ENCODE results near the gene POLRMT.

The POLRMT gene

DNA sequence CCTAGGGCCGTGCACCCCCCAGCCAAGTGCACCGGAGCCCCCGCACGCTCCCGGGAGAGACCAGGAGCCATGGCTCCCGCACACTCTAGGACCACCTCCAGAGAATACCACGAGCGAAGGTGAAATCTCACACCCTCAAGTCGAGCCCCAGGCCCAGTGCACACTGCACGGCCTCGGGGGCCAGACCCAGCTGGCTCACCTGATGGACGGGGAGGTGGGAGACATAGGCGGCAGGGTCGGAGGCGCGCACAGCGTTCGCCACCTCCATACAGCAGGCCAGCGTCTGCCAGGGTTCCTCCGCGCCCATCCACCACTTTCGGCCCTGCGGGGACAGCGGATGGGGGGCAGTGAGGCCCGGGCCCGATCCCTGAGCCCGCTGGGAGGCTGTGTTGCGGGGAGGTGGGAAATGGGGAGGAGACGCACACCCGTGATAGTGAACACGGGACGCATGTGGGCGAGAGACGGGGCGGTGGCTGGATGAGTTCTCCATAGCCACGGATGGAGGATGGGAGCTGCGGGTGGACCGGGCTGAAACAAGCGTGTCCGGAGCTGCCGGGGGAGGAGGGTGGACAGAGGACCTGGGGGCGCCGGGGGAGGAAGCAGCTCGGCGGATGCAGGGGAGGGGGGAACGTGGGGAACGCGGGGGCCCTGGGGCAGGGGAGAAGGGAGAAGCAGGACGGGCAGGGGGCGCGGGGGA lies 13.0 kb downstream of the POLRMT start:
- TF ChIP-seq ZNF274 (IDR thresholded peaks at IDR 0.05; ENCODE audit: low read depth, low read length), result no peak
- H3K4me3 ChIP-seq (ENCODE audit: low read length), result no peak overlapping the region

DNA sequence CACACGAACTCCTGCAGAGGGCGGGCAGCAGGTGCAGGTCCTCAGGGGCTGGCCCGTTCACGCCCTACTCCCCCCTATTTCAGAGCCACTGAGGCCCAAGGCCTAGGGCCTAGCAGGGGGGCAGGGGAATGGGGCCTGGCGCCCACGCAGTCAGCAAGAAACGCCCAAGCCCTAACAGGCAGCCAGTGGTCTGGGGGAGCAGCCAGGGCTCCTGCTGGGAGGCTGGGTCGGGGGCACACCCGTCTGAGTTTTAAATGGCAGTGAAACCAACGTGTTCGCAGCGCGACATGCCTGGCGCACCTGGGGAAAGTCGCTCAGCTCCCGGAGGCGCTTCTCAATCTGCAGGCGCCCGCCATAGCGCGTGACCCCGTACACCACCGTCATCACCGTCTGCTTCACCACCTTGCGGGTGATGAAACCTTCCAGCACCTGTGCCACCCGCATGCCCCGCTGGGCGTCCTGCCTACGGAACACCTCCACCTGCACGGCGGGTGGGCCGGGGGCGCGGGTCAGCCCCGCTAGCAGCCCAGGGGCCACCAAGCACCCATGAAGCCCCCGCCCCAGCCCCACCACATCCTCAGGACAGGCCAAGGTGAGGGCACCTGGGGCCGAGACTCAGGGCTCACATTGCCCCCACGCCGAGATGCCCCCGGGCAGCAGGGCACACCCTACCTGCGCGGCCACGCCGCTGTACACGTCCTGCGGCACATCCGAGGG lies 13.9 kb downstream of the POLRMT start:
- no peak for TF ChIP-seq ZNF274 (IDR thresholded peaks at IDR 0.05; ENCODE audit: low read depth, low read length)
- H3K4me3 ChIP-seq (ENCODE audit: low read length), result no peak overlapping the region

DNA sequence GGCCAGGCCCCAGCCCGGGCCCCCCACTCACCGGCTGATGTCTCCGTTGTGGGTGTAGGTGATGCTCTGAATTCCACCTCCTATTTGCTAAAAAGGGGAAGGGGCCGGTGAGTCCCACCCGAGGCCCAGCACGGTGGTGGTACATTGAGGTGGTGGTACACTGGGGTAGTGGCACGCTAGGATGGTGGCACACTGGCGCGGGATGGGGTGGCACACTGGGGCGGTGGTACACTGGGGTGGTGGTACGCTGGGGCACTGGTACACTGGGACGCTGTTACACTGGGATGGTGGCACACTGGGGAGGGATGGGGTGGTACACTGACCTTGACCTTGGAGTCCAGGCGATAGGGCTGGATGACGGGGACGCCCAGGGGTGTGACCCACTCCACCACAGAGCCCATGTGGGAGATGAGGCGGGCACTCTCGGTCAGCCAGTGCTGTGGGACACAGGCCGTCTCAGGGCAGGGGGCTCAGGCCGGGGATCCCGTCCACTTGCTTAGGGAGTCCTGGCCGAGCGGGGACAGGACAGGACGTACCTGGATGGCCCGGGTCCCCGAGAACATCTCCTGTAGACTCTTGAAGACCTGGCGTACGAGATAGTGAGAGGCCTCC lies 14.6 kb downstream of the POLRMT start:
- no peak overlapping the region for H3K4me3 ChIP-seq (ENCODE audit: low read length)
- no peak for TF ChIP-seq ZNF274 (IDR thresholded peaks at IDR 0.05; ENCODE audit: low read depth, low read length)

DNA sequence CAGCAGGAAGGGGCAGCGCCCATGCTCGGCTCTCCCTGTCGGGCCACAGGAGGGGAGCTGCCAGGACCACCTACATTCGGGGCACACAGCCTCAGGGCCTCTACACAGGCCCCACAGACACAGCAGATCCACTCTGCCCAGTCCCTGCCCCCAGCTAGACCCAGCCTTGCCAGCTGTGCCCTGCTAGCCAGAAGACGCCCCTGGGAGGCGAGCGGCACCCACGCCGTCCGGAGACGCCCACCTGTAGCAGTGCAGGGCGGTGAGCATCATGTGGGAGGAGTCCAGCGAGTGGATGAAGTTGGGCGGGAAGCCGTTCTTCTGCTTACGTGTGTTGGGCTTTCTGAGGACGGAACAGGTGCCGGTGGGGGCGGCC lies 15.1 kb downstream of the POLRMT start:
- H3K4me3 ChIP-seq (ENCODE audit: low read length), result no peak overlapping the region
- no peak for TF ChIP-seq ZNF274 (IDR thresholded peaks at IDR 0.05; ENCODE audit: low read depth, low read length)

DNA sequence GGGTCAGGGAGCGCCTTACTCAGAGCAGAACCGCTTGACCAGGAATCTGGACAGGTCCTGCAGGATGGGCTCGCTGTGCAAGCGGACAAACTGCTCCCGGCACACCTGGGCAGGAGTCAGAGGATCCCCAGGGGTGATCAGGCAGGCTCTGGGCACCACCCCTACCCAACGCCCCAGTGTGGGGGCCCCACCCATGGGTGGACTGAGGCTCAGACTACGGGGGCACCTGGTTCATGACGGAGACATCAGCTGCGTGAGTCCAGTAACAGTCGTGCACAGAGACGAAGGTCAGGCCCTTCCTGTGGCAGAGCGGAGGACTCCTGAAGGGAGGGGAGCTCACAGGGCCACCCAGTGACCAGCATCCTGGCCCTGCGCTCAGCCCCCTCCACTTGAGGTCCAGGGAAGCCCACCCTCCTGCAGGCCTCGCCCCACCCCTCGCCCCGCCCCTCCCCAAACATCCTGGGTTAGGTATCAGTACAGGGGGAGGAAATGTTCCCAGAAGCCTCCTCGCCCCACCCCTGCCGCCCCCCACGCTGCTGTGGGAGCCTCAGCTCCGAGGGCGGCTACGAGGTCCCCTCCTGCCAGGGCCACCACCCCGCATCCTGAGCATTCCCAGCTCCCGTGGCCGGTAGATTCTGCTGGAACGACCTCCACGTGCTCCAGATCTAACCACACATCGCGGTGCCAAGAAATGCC lies 15.6 kb downstream of the POLRMT start:
- TF ChIP-seq ZNF274 (IDR thresholded peaks at IDR 0.05; ENCODE audit: low read depth, low read length), result no peak
- no peak overlapping the region for H3K4me3 ChIP-seq (ENCODE audit: low read length)

DNA sequence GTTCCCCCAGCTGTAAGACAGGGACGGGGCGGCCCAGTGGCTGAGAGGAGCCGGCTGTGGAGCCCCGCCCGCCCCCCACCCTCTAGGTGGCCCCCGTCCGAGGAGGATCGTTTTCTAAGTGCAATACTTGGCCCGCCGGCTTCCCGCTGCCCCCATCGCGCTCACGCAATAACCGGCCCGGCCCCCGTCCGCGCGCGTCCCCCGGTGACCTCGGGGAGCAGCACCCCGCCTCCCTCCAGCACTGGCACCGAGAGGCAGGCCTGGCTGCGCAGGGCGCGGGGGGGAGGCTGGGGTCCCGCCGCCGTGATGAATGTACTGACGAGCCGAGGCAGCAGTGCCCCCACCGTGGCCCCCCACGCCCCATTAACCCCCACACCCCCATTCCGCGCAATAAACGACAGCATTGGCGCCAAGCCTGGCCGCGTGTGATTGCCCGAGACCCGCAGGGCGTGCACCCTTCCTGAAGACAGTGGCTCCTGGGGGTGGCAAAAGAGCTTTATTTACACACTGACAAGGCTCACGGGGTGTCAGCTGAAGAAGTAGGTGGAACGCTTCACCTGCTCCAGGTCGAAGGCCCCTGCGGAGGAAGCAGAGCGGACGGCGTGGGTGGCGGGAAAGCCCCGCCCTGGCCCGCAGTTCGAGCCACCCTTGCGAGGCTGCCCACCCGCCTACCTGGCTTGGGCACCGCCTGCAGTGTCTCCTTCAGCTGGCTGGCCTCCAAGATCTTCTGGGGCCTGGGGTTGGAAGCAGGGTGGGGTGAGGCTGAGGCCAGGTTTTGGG lies 16.4 kb downstream of the POLRMT start:
- H3K4me3 ChIP-seq (ENCODE audit: low read length), result no peak overlapping the region
- no peak for TF ChIP-seq ZNF274 (IDR thresholded peaks at IDR 0.05; ENCODE audit: low read depth, low read length)

DNA sequence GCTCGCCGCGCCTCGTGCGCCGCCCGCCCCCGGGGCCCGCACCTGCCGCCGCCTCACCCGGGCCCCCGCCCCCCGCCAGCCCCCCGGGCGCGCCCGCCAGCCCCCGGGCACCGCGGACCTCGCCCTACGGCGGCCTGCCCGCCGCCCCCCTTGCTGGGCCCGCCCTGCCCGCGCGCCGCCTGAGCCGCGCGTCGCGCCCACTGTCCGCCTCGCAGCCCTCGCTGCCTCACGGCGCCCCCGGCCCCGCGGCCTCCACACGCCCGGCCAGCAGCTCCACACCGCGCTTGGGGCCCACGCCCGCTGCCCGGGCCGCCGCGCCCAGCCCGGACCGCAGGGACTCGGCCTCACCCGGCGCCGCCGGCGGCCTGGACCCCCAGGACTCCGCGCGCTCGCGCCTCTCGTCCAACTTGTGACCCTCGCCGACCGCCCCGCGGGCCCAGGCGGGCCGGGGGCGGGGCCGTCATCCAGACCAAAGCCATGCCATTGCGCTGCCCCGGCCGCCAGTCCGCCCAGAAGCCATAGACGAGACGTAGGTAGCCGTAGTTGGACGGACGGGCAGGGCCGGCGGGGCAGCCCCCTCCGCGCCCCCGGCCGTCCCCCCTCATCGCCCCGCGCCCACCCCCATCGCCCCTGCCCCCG lies 17.2 kb downstream of the POLRMT start:
- H3K4me3 ChIP-seq (ENCODE audit: low read length), result no peak overlapping the region
- TF ChIP-seq ZNF274 (IDR thresholded peaks at IDR 0.05; ENCODE audit: low read depth, low read length), result no peak

DNA sequence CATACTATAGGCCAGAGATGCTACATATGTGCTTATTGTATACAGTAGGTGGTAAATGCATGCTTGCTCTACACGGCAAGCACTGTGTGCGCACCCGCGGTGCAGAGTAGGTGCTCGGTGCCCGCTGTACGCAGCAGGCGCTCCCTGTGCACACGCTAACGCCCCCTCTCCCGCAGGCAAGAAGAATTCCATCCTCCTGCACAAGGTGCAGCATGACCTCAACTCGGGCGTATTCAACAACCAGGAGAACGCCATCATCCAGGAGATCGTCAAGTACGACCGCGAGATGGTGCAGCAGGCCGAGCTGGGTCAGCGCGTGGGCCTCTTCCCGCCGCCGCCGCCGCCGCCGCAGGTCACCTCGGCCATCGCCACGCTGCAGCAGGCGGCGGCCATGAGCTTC lies 17.7 kb downstream of the POLRMT start:
- H3K4me3 ChIP-seq (ENCODE audit: low read length), result no peak overlapping the region
- no peak for TF ChIP-seq ZNF274 (IDR thresholded peaks at IDR 0.05; ENCODE audit: low read depth, low read length)

DNA sequence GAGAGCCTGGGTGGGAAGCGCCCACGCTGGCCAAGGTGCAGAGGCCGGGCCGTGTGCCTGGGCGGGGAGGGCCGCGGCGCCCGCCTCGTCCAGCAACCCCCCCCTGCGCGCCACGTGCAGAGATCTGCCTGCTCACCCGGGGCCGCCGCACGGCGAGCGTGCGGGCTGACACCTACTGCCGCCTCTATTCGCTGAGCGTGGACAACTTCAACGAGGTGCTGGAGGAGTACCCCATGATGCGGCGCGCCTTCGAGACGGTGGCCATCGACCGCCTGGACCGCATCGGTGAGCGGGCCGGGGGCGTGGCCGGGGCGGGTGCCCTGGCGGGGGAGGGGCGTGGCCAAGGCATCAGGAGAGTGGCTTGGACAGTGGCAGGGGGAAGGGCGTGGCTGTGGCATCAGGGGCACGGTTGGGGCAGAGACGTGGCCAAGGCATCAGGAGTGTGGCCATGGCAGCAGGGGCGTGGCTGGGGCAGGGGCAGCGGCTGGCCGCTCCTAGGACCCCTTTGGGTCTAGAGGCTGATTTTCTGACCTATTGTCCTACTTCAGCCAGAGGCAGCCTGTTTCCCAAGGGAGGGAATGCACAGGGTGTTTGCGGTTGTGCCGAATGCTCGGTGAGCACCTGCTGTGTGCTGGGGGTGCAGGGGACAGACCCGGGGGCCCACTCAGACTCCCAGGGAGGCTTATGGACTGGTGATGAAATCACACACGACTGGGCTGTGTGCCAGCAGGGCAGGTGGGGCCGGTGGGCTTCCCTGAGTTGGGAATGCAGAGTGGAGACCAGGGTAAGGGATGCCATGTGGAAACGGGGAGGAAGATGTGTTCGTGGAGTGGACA lies 19.4 kb downstream of the POLRMT start:
- H3K4me3 ChIP-seq (ENCODE audit: low read length), result no peak overlapping the region
- TF ChIP-seq ZNF274 (IDR thresholded peaks at IDR 0.05; ENCODE audit: low read depth, low read length), result no peak

DNA sequence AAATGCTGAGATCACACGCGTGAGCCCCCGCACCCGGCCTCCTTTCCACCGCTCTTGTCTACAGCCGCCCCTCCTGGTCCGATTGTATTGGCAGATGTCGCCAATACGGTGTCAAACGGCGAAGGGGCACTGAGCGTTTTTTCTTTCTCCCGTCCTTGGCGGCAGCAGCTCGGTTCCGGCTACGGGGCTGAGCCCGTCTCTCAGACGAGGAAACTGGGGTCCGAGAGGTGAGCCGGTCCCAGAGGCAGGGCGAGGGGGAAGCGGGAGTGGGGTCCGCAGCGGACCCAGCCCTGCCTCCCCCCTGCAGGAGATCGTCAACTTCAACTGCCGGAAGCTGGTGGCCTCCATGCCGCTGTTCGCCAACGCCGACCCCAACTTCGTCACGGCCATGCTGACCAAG lies 20.4 kb downstream of the POLRMT start:
- H3K4me3 ChIP-seq (ENCODE audit: low read length), result no peak overlapping the region
- no peak for TF ChIP-seq ZNF274 (IDR thresholded peaks at IDR 0.05; ENCODE audit: low read depth, low read length)

DNA sequence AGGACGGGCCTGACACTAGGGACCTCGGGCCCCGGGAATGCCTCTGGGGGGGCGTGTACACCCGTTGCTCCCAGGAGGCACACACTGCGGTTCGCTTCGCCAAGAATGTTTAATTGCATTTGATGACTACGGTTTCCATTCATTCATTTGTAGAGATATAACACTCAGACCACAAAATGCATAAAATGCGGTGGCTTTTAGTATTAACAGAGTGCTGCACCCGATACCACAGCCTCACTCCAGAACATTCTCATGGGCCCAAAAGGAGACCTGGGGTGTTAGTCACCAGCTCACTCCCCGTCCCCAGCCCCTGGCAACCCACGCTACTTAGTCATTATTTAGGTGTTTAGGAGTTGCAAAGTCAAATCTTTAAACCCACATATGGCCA lies 21.9 kb downstream of the POLRMT start:
- H3K4me3 ChIP-seq (ENCODE audit: low read length), result no peak overlapping the region; the same call in 1 of the 2 replicates
- no peak for TF ChIP-seq ZNF274 (IDR thresholded peaks at IDR 0.05; ENCODE audit: low read depth, low read length)

DNA sequence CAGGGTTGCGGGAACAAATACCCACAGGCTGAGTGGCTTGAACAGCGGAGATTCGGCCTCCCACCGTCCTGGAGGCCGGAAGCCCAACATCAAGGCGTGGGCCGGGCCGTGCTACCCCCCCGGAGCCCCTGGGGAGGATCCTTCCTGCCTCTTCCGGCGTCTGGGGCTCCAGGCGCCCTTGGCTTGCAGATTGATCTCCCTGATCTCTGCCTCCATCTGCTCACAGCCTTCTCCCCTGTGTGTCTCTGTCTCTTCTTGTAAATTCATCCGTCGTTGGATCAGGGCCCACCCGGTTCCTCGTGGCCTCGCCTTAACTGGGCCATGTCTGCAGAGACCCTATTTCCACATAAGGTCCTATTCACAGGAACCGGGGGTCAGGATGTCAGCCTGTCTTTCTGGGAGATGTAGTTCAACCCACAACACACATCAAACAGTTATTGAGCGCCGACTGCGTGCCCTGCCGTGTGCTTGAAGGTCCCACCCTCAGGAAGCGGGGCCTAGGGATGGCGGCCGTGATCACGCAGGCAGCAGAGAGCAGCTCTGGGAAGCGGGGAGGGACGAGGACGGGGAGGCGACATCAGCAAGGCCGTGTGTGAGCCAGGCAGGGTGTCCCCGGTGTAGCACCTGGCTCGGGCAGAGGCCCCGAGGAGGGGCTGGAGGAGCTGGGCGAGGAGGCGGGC lies 22.4 kb downstream of the POLRMT start:
- TF ChIP-seq ZNF274 (IDR thresholded peaks at IDR 0.05; ENCODE audit: low read depth, low read length), result no peak
- H3K4me3 ChIP-seq (ENCODE audit: low read length), result peak overlapping the region; percentile 11; the same call in 1 of the 2 replicates
